Spleen (tissue), 7 donors: ENCODE results near the gene SMARCE1.
"Not testable (repeated sequence)": the region's sequence is repeated elsewhere in the genome, so short reads cannot be mapped to it uniquely, and the experiment has no call there.

Experiments
- POLR2A ChIP-seq, 3 donors: fragments of 450-650 bp; IDR thresholded peaks; one replicate each; pipeline ENCODE4 v1.5.1; 2017; ENCODE audit warnings: antibody characterized with exemption in 3 of 3, mild to moderate bottlenecking in 1 of 3
- POLR2AphosphoS5 ChIP-seq, 3 donors: sonication (generic); formaldehyde crosslinking; IDR thresholded peaks; one replicate each; pipeline ENCODE4 v1.5.1; 2017; ENCODE audit warnings: antibody characterized with exemption in 3 of 3
- TF ChIP-seq, protein P1 (sequence below), 11 experiments: fragments of 200-600 bp in 7 of 11; fragments of 450-650 bp in 4 of 11; sonication (generic) in 4 of 11; IDR thresholded peaks in 8 of 11; conservative IDR thresholded peaks in 3 of 11; 1 replicate in 7 of 11; 2 replicates in 4 of 11; pipeline versions ENCODE4 v1.4.0 to v1.8.0; 2016 to 2021; ENCODE audit warnings: antibody characterized with exemption in 11 of 11, inconsistent platforms in 4 of 11, mild to moderate bottlenecking in 1 of 11
- donor health status: DM: no; HTN: no; CAD: no; lungs with moderate emphysema.
- donor health status: DM: no; HTN: no; CAD: no.
- donor health status: DM: no; HTN: no; CAD: no.

- TF ChIP-seq, protein P1, sequence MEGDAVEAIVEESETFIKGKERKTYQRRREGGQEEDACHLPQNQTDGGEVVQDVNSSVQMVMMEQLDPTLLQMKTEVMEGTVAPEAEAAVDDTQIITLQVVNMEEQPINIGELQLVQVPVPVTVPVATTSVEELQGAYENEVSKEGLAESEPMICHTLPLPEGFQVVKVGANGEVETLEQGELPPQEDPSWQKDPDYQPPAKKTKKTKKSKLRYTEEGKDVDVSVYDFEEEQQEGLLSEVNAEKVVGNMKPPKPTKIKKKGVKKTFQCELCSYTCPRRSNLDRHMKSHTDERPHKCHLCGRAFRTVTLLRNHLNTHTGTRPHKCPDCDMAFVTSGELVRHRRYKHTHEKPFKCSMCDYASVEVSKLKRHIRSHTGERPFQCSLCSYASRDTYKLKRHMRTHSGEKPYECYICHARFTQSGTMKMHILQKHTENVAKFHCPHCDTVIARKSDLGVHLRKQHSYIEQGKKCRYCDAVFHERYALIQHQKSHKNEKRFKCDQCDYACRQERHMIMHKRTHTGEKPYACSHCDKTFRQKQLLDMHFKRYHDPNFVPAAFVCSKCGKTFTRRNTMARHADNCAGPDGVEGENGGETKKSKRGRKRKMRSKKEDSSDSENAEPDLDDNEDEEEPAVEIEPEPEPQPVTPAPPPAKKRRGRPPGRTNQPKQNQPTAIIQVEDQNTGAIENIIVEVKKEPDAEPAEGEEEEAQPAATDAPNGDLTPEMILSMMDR (IDR thresholded peaks at IDR 0.05 in 8 of 11, conservative IDR thresholded peaks at IDR 0.05 in 3 of 11): not testable (repeated sequence)
- TF ChIP-seq POLR2A, POLR2AphosphoS5 (IDR thresholded peaks at IDR 0.05): not testable (repeated sequence)
Observed at GRCh38 chr17:40584950-40585349, 62.7 kb downstream of the SMARCE1 start.
